GM12892 (cell line): ENCODE data around the gene CAMKMT.

Experiments
- POLR2A ChIP-seq: IDR thresholded peaks from 2 replicates; pipeline ENCODE4 v1.6.1; 2011; ENCODE audit warnings: low read depth, low read length, control low read depth
- POLR2AphosphoS5 ChIP-seq: IDR thresholded peaks from 2 replicates; pipeline ENCODE4 v1.6.1; 2011; ENCODE audit warnings: low read depth, low read length, control low read depth
- TAF1 ChIP-seq: IDR thresholded peaks from 2 replicates; pipeline ENCODE4 v1.6.1; 2011; ENCODE audit warnings: low read depth, mild to moderate bottlenecking, control low read depth, low read length, borderline replicate concordance

GRCh38 chr2:44793322-44793870, 431.6 kb downstream of the CAMKMT start:
- no peak for TF ChIP-seq POLR2AphosphoS5
- TF ChIP-seq POLR2A, result no peak
- no peak for TF ChIP-seq TAF1
